NT2/D1 (cell line): ENCODE data around the gene FSTL4.

Experiments used
- DNase-seq: peaks from one replicate; pipeline ENCODE4 v3.0.0-alpha.2; 2011; ENCODE audit warnings: low read depth, low spot score
- H3K27me3 ChIP-seq: 2 replicates; pipeline ENCODE4 v1.6.0; 2011; ENCODE audit warnings: mild to moderate bottlenecking; ENCODE audit not compliant: insufficient read length, insufficient read depth
- H3K36me3 ChIP-seq: 2 replicates; pipeline ENCODE4 v1.6.1; 2011; ENCODE audit warnings: mild to moderate bottlenecking, low read length, mixed read lengths; ENCODE audit not compliant: insufficient read depth, insufficient read length
- H3K4me1 ChIP-seq: 2 replicates; pipeline ENCODE4 v1.5.1; 2011; ENCODE audit not compliant: insufficient read depth, insufficient read length
- H3K4me3 ChIP-seq: 2 replicates; pipeline ENCODE4 v1.5.1; 2011; ENCODE audit warnings: low read depth; ENCODE audit not compliant: insufficient read length
- H3K9ac ChIP-seq: 2 replicates; pipeline ENCODE4 v1.6.0; 2011; ENCODE audit warnings: low read depth; ENCODE audit not compliant: insufficient read length
- H3K9me3 ChIP-seq: 2 replicates; pipeline ENCODE4 v1.5.1; 2011; ENCODE audit warnings: mild to moderate bottlenecking, low read length; ENCODE audit not compliant: insufficient read depth
- SUZ12 ChIP-seq: IDR thresholded peaks from 2 replicates; pipeline ENCODE4 v1.6.1; 2011; ENCODE audit not compliant: insufficient read length, insufficient read depth; ENCODE audit errors: extremely low read depth
- YY1 ChIP-seq: IDR thresholded peaks from 2 replicates; pipeline ENCODE4 v1.6.1; 2011; ENCODE audit not compliant: insufficient read length, insufficient read depth
- ZNF274 ChIP-seq: IDR thresholded peaks from 2 replicates; pipeline ENCODE4 v1.6.1; 2011; ENCODE audit warnings: mild to moderate bottlenecking, low read depth, low read length

FSTL4 gene

GRCh38 chr5:133460172-133460758 is 152.1 kb downstream of the FSTL4 start:
- Histone ChIP-seq H3K9me3 (no peaks in the 10 kb centered on the region), H3K27me3 (no peaks in the 10 kb centered on the region), H3K9ac (no peak overlapping the region), H3K4me3 (no peak overlapping the region), H3K36me3 (no peaks in the 10 kb centered on the region), H3K4me1 (peaks cover 4% of the 10 kb centered on the region)
- DNase-seq, result no peak
- TF ChIP-seq YY1 (no peak), SUZ12 (no peak), ZNF274 (no peak)

GRCh38 chr5:133459474-133460160 is 152.7 kb downstream of the FSTL4 start:
- Histone ChIP-seq H3K9ac (no peak overlapping the region), H3K36me3 (no peaks in the 10 kb centered on the region), H3K4me3 (no peak overlapping the region), H3K4me1 (peaks cover 4% of the 10 kb centered on the region), H3K9me3 (no peaks in the 10 kb centered on the region), H3K27me3 (no peaks in the 10 kb centered on the region)
- no peak for TF ChIP-seq SUZ12
- no peak for DNase-seq

- H3K36me3 ChIP-seq, result no peaks in the 10 kb centered on the region
- TF ChIP-seq ZNF274 (no peak), YY1 (no peak), SUZ12 (no peak)
- H3K9ac ChIP-seq, result no peak overlapping the region
- peaks cover 2% of the 10 kb centered on the region for H3K4me1 ChIP-seq
- no peaks in the 10 kb centered on the region for H3K9me3 ChIP-seq
- H3K27me3 ChIP-seq, result no peaks in the 10 kb centered on the region
- no peak overlapping the region for H3K4me3 ChIP-seq
- DNase-seq, result no peak
Observed at GRCh38 chr5:133458435-133458834, 153.9 kb downstream of the FSTL4 start.

- DNase-seq, result no peak
- Histone ChIP-seq H3K9me3 (no peaks in the 10 kb centered on the region), H3K4me1 (peaks cover 2% of the 10 kb centered on the region), H3K4me3 (no peak overlapping the region), H3K9ac (no peak overlapping the region), H3K27me3 (no peaks in the 10 kb centered on the region), H3K36me3 (no peaks in the 10 kb centered on the region)
- TF ChIP-seq ZNF274, result no peak
- no peak for TF ChIP-seq SUZ12
Observed at GRCh38 chr5:133457439-133458355, 154.6 kb downstream of the FSTL4 start.

GRCh38 chr5:133456933-133457402 is 155.4 kb downstream of the FSTL4 start:
- Histone ChIP-seq H3K27me3 (no peaks in the 10 kb centered on the region), H3K9me3 (no peaks in the 10 kb centered on the region), H3K4me3 (no peak overlapping the region), H3K4me1 (peaks cover 2% of the 10 kb centered on the region), H3K36me3 (no peaks in the 10 kb centered on the region), H3K9ac (no peak overlapping the region)
- DNase-seq, result no peak
- TF ChIP-seq SUZ12 (no peak), YY1 (no peak), ZNF274 (no peak)

GRCh38 chr5:133455676-133456075 is 156.7 kb downstream of the FSTL4 start:
- Histone ChIP-seq H3K4me1 (peaks cover 2% of the 10 kb centered on the region), H3K27me3 (no peaks in the 10 kb centered on the region), H3K9ac (no peak overlapping the region), H3K9me3 (no peaks in the 10 kb centered on the region), H3K4me3 (no peak overlapping the region), H3K36me3 (no peaks in the 10 kb centered on the region)
- DNase-seq, result no peak
- no peak for TF ChIP-seq ZNF274
- TF ChIP-seq SUZ12, result no peak
- no peak for TF ChIP-seq YY1

GRCh38 chr5:133454442-133454841 is 157.9 kb downstream of the FSTL4 start:
- no peak overlapping the region for H3K9ac ChIP-seq
- no peak for DNase-seq
- H3K9me3 ChIP-seq, result no peaks in the 10 kb centered on the region
- TF ChIP-seq YY1, result no peak
- H3K4me3 ChIP-seq, result no peak overlapping the region
- H3K4me1 ChIP-seq, result peaks cover 2% of the 10 kb centered on the region
- H3K27me3 ChIP-seq, result no peaks in the 10 kb centered on the region
- no peaks in the 10 kb centered on the region for H3K36me3 ChIP-seq
